Right renal pelvis (tissue), 4 donors: ENCODE results near the gene CARS2. TPM values are rescaled to one million over a fixed set of nuclear protein-coding genes. Genes with fewer than 3 reads are reported as not detected.
"Not testable (repeated sequence)": the region's sequence is repeated elsewhere in the genome, so short reads cannot be mapped to it uniquely, and the experiment has no call there.

Experiments used
- DNase-seq, 4 donors: peaks; one replicate each; pipeline ENCODE4 v3.0.0-alpha.2; 2013; ENCODE audit warnings: low read depth in 4 of 4, low spot score in 3 of 4, missing footprints in 1 of 4
- polyA plus RNA-seq, 4 donors: library from polyadenylated mRNA; unstranded; fragments of 120-200 nt; gene quantifications; one replicate each; pipeline ENCODE4 v1.2.1, GENCODE V29; 2013; ENCODE audit not compliant: insufficient read length in 4 of 4

The CARS2 gene
- polyA plus RNA-seq, 4 donors = 59.5 to 67.8 (median 63.3) TPM

DNA sequence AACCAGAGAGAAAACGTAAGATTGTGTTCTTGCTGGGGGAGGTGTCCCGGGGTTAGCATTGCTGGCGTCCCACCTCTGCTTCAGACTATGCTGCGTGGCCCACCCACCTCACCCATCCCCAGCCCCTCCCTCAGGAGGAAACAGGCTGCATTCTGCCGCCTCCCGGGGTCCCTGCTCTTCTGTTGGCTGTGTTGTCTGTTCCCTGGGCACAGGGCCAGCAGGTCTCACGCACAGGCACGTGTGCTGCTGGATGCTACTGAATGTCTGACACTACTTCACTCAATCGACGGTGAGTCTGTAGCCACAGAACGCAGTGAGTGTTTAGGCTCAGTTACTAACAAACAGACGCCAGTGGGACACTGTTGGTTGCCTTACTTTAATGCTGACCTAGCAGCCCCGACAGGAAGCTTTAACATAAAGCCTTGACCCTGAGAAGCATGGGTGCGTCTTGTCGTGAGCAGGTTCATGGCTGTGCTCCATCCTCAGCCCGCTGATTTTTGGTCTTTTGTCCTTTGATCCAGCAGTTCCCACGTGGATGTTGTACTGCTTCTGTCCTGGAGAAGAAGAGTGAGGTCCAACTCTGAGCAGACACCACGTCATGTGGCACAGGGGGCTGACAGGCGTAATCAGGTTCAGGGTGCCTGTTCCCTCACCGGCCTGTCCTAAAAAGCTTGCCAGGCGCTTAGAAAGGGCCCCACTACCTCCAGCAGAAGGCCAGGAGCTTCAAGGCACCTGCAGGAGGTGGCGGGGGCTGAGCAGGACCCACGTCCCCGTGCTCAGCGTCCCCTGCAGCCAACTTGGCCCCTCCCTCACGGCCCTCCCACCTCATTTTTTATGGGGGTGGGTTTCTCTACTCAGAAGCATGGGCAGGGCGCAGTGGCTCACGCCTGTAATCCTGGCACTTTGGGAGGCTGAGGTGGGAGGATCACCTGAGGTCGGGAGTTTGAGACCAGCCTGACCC lies 64.6 kb downstream of the CARS2 start:
- DNase-seq = no peak

GRCh38 chr13:110640591-110641029 lies 65.3 kb downstream of the CARS2 start:
- DNase-seq = no peak

GRCh38 chr13:110639935-110640334 lies 66.0 kb downstream of the CARS2 start:
- no peak for DNase-seq

DNA sequence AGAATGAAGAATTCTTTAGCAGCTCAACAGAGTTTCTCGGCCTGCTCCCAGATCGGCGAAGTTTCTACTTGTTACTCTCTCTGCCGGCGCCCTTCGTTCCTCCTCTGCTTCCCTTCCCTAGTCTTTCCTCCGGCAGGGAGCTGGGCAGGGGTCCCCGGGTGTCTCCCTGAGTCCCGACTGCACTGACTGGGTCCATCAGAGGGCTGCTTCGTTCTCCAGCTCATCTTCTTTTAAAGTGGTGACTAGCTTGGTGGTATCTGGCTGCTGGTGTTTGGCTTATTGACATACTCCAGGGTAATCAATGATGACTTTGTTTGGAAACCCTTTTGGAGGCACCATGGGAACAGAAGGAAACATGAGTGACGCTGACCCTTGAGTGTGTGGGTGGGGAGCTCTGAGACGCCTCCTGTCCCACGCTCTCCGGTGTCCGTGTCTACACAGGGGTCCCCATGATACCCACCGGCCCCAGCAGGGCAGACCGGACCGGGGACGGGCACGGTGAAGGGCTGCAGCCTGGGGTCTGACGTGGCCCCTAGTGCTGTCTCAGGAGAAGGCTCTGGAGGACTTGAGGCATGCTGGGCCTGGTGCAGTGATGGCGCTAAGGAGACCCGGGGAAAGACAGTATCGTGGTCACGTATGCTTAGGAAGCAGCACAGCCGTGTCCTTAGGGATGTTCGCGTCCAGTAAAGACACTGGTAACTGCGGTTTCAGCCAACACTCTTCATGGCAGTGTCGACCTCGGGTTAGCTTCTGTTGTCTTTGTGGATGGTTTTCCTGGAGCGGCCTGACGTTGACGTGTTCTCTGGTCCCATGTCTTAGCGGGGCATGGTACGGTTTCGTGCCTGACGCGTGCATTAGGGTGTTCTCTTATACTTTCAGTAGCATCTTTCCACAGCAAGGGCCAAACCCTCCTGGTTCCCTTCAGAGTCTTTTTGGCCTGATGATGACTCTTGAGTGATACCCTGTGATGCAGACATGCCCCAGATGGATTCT lies 66.8 kb downstream of the CARS2 start:
- DNase-seq = no peak

DNA sequence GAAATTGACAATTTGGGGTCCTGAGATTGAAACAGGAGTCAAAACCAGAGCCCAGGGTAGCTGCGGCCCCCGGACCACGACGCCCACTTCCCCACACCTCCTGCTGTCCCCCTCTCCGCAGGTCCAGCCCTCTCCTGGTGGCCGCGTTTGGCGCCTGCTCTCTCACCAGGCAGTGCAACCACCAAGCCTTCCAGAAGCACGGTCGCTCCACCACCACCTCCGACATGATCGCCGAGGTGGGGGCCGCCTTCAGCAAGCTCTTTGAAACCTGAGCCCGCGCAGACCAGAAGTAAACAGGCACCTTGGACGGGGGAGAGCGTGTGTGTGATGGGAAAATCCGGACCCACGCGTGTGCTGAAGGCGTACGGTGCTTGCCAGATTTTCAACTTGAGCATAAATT lies 67.7 kb downstream of the CARS2 start:
- no peak for DNase-seq

- DNase-seq = no peak
These were observed 68.2 kb downstream of the CARS2 start for GRCh38 chr13:110637747-110638146.

DNA sequence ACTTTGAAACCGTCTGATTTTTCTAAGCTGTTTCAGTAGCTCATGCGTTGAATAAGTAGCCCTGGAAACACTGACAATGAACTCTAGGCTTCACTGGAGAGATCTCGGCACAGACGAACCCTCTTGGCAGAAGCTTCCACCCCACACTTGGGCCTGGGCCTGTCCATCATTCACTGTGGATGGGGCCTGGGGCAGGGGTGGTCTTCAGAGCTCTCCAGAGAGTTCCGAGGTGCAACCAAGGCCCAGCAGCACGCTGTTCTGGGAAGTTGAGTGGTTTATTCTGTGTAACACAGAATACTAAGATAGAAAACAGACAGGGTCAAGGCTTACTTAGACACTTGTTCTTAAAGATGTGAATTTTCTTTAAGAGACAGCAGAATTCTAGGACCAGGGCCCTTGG lies 68.6 kb downstream of the CARS2 start:
- no peak for DNase-seq

- no peak for DNase-seq
These were observed 69.2 kb downstream of the CARS2 start for GRCh38 chr13:110636701-110637201.

- no peak for DNase-seq
These were observed 69.9 kb downstream of the CARS2 start for GRCh38 chr13:110636053-110636475.

GRCh38 chr13:110635405-110636002 lies 70.4 kb downstream of the CARS2 start:
- no peak for DNase-seq

DNA sequence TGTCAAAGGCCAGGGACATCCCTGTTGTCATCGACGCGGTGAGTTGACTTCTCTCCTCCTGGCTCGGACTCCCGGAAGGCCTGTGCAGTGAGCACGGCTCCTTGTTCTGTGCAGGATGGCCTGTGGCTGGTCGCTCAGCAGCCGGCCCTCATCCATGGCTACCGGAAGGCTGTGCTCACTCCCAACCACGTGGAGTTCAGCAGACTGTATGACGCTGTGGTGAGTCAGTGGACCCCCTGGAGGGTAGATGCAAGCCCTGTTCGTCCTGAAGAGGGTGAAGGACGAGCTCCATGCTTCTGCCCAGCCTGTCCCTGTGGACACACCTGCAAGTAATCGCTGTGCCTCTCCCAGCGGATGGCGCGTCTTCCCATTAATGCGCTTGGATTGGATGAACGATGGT lies 71.4 kb downstream of the CARS2 start:
- no peak for DNase-seq

DNA sequence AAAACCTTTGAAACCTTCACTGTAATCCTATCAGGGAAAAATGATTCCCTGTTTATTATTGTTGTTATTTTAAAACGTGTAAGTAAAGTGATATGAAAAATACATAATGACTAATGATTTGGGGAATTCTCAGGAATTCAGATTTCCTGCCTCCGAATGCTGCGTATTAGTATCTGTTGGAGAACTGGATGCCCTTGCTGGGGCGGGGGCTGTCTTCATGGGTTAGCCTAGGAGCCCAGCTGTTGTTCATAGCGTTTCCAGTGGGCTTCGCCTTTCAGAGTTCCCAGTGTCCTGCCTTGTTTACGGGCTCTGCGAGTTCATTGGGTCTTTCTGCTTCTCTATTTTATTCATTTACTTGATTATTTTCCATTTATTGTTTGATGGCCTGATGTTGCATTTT lies 72.1 kb downstream of the CARS2 start:
- no peak for DNase-seq

DNA sequence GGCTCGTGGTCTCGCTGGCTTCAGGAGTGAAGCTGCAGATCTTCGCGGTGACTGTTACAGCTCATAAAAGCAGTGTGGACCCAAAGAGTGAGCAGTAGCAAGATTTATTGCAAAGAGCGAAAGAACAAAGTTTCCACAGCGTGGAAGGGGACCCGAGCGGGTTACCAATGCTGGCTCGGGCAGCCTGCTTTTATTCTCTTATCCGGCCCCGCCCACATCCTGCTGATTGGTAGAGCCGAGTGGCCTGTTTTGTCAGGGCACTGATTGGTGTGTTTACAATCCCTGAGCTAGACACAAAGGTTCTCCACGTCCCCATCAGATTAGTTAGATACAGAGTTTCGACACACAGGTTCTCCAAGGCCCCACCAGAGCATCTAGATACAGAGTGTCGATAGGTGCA lies 73.7 kb downstream of the CARS2 start:
- not testable (repeated sequence) for DNase-seq

DNA sequence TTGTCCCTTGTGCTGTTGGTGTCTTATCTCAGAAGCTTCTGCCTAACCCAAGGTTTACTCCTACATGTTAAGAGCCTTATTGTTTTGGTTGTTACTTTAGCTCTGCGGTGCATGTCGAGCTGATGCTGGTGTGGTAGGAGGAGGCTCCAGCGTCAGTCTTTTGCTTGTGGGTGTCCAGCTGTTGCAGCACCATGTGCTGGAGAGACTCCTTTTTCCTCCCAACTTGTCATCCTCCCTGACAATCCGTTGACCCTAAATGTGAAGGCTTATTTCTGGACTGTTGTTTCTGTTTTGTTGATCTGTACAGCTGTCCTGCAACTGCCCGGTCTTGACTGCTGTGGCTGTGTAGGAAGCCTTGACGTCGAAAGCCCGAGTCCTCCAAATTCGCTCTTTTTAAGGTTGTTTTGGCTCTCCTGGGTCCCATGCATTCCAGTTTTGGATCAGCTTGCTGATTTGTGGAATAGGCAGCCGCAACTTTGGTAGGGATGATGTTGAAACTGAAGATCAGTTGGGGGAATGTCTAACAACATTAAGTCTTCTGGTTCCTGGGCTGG lies 75.3 kb downstream of the CARS2 start:
- no peak for DNase-seq

DNA sequence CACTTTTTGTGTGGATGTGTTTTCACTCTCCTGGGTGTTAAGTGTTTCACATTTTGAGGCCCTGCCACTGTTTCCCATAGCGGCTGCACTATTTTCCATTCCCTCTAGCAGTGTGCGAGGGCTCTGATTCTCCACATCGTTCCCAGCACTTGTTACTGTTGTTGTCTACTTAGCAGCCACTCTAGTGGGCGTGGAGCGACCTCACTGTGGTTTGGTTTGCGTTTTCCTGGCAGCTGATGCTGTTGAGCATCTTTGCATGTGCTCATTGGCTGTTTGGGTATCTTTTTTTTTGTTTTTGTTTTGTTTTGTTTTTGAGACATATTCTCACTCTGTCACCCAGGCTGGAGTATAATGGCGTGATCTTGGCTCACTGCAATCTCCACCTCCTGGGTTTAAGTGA lies 76.2 kb downstream of the CARS2 start:
- DNase-seq = no peak

DNA sequence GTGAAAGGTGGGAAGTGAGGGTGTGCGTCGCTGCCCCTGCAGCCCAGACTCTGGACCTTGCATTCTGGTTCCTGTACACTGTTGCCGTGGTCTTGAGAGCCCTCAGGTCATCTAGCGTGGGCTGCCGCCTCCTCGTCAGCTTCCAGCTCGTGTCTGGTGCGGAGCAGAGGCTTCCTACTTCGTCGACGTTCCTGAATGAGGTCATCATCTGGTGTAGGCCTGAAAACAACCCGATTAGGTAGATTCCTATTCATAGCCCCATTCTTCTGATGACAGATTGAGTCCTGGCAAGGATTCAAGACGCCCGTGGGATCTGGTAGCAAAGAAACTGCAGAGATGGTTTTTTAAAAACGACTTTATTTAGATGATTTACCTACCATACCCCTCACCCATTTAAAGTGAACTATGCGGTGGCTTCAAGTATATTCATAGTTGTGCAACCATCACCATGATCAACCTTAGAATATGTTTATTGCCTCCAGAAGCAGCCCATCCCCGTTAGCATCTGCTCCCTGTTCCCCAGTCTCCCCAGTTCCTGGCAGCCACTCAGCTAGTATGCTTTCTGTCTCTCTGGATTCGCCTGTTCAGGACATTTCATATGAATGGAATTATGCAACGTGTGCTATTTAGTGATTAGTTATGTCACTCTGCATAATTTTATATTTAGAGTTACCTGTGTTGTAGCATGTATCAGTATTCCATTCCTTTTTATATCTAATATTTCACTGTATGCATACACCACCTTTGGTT lies 76.8 kb downstream of the CARS2 start:
- no peak for DNase-seq

GRCh38 chr13:110628477-110628793 lies 77.5 kb downstream of the CARS2 start:
- DNase-seq = no peak

DNA sequence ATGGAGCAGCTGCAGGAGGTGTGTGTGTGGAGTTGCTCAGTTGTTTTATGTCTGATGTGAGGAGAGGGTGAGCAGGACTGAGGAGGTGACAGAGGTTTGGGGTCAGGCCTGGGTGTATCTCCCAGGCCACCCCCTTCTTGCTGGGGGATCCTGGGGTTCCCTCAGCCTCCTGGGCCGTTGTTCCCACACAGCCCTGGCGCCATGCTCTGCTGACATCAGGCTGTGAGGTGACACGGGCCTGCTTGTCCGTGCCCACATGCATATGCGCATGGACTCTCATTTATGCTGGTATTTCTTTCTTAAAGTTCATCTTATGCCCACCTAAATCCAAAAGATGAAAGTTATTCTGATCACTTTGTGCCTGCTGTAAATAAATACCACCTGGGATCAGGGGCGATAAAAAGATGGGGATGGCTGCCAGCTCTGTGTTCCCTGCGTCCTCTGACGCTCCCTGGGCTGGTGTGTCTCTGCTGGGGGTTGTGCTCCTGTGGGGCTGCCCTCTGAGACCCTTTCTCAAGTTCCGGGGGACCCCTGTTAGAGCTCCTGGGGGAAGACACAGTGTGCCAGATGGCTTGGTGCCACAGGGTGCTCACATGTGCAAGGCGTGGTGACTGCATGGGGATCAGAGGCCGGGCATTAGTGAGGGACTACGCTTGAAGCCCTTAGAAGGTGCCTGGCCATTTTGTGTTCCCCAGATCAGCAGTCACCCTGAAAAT lies 78.0 kb downstream of the CARS2 start:
- DNase-seq = no peak

GRCh38 chr13:110627351-110627750 lies 78.6 kb downstream of the CARS2 start:
- no peak for DNase-seq
